Kidney (tissue), 14 donors: ENCODE data around the gene VWC2. TPM values are rescaled to one million over a fixed set of nuclear protein-coding genes. Genes with fewer than 3 reads are reported as not detected.

ENCODE experiments used
- DNase-seq, 5 donors: peaks; one replicate each; pipeline ENCODE4 v3.0.0-alpha.2; 2013 to 2020
- FAIRE-seq: peaks from 2 replicates; lab custom pipeline; 2012; peaks lifted over from hg19 to GRCh38; lab: Jason Lieb, UNC
- H3K27ac ChIP-seq, 2 donors: one replicate each; pipeline ENCODE4 v1.7.0; 2013; ENCODE audit warnings: low read depth in 2 of 2, low read length in 2 of 2, inconsistent platforms in 1 of 2
- H3K27me3 ChIP-seq: one replicate; pipeline ENCODE4 v1.7.1; 2013; ENCODE audit warnings: low read length, inconsistent platforms; ENCODE audit not compliant: control insufficient read depth, insufficient read depth
- H3K36me3 ChIP-seq, 3 donors: one replicate each; pipeline versions ENCODE4 v1.7.0 to v1.7.1; 2013; ENCODE audit warnings: low read length in 3 of 3, control low read depth in 1 of 3, inconsistent platforms in 1 of 3; ENCODE audit not compliant: insufficient read depth in 3 of 3, control insufficient read depth in 2 of 3
- H3K4me1 ChIP-seq, 3 donors: one replicate each; pipeline versions ENCODE4 v1.7.0 to v1.7.1; 2013; ENCODE audit warnings: low read length in 3 of 3, inconsistent platforms in 1 of 3, low read depth in 1 of 3; ENCODE audit not compliant: control insufficient read depth in 2 of 3, insufficient read depth in 2 of 3
- H3K4me3 ChIP-seq, 3 donors: one replicate each; pipeline versions ENCODE4 v1.7.0 to v1.8.1; 2013; ENCODE audit warnings: low read length in 3 of 3, control low read depth in 1 of 3, inconsistent platforms in 1 of 3
- H3K9ac ChIP-seq, 3 donors: one replicate each; pipeline versions ENCODE4 v1.7.0 to v1.7.1; 2013; ENCODE audit warnings: low read length in 3 of 3, control low read depth in 1 of 3, inconsistent platforms in 1 of 3
- H3K9me3 ChIP-seq, 3 donors: one replicate each; pipeline versions ENCODE4 v1.7.0 to v1.7.1; 2013; ENCODE audit warnings: low read length in 3 of 3, control low read depth in 1 of 3, inconsistent platforms in 1 of 3; ENCODE audit not compliant: control insufficient read depth in 2 of 3, insufficient read depth in 1 of 3
- CTCF ChIP-seq: IDR thresholded peaks from 3 replicates; pipeline ENCODE4 v1.5.1; 2012; ENCODE audit warnings: mild to moderate bottlenecking, moderate library complexity, borderline replicate concordance; ENCODE audit not compliant: insufficient read depth; ENCODE audit errors: extremely low read depth
- intact Hi-C: fragments of 100-400 bp; cut with DNase I; formaldehyde crosslinking; loops from one replicate; pipeline ENCODE4 v1.11.1; 2022
- polyA plus RNA-seq: library from polyadenylated mRNA; stranded (reverse); fragments of 350-450 nt; fragmentation: Illumina TruSeq; extraction: RNeasy Lipid Tissue Mini Kit (QIAGEN cat#74804); gene quantifications from one replicate; pipeline ENCODE4 v1.2.3, GENCODE V29; 2014; ENCODE audit warnings: low read depth, low replicate concordance; ENCODE audit not compliant: insufficient read depth
- total RNA-seq: library from RNA; stranded (reverse); fragmentation: NEBNext Ultra II Directional; extraction: Animal tissue kit (Norgen Biotek cat#: 25700); gene quantifications from one replicate; pipeline ENCODE4 v1.2.1, GENCODE V29; 2021
- donor health status: control.
- donor health status: control.
- donor health status: control.
- donor health status: control.
- donor health status: control.
- donor health status: DM: yes; HTN: yes; CAD: no.
- donor health status: Normal renal cell carcinoma (clear cell type).

Gene VWC2
- total and polyA plus RNA-seq, 2 donors from 2014 or later, result 0.06 to 0.13 TPM

- H3K27me3 ChIP-seq, result no peaks in the 10 kb centered on the region
- FAIRE-seq (no peak), DNase-seq (no peak)
- no peak overlapping the region for H3K9ac ChIP-seq
- H3K36me3 ChIP-seq, result no peaks in the 10 kb centered on the region
- H3K27ac ChIP-seq, result no peak overlapping the region
- no peak overlapping the region for H3K4me3 ChIP-seq
- no peak for TF ChIP-seq CTCF
- intact Hi-C loops, result no loop called here
- H3K9me3 ChIP-seq, result no peaks in the 10 kb centered on the region
- no peaks in the 10 kb centered on the region for H3K4me1 ChIP-seq
Observed at GRCh38 chr7:49876202-49876601, 102.8 kb downstream of the VWC2 start.

- H3K27me3 ChIP-seq, result no peaks in the 10 kb centered on the region
- no peaks in the 10 kb centered on the region for H3K9me3 ChIP-seq
- no peak overlapping the region for H3K4me3 ChIP-seq
- intact Hi-C loops, result no loop called here
- no peak for TF ChIP-seq CTCF
- FAIRE-seq (no peak), DNase-seq (no peak)
- H3K9ac ChIP-seq, result no peak overlapping the region
- H3K36me3 ChIP-seq, result no peaks in the 10 kb centered on the region
- H3K27ac ChIP-seq, result no peak overlapping the region
- H3K4me1 ChIP-seq, result no peaks in the 10 kb centered on the region
Observed at GRCh38 chr7:49878089-49878488, 104.7 kb downstream of the VWC2 start.

GRCh38 chr7:49878627-49879026, 105.2 kb downstream of the VWC2 start:
- Histone ChIP-seq H3K9ac (no peak overlapping the region), H3K4me3 (no peak overlapping the region), H3K36me3 (no peaks in the 10 kb centered on the region), H3K4me1 (no peaks in the 10 kb centered on the region), H3K9me3 (no peaks in the 10 kb centered on the region), H3K27me3 (no peaks in the 10 kb centered on the region), H3K27ac (no peak overlapping the region)
- DNase-seq (no peak), FAIRE-seq (no peak)
- TF ChIP-seq CTCF, result no peak
- intact Hi-C loops, result no loop called here

GRCh38 chr7:49883933-49884332, 110.5 kb downstream of the VWC2 start:
- H3K4me3 ChIP-seq, result no peak overlapping the region
- no peak for FAIRE-seq

More at GRCh38 chr7:49883933-49884332, 110.5 kb downstream of the VWC2 start:
- intact Hi-C loops, result no loop called here
- H3K9me3 ChIP-seq, result no peaks in the 10 kb centered on the region
- no peaks in the 10 kb centered on the region for H3K4me1 ChIP-seq
- no peak for TF ChIP-seq CTCF
- H3K36me3 ChIP-seq, result no peaks in the 10 kb centered on the region
- H3K27me3 ChIP-seq, result no peaks in the 10 kb centered on the region
- DNase-seq, result no peak
- no peak overlapping the region for H3K27ac ChIP-seq
- no peak overlapping the region for H3K9ac ChIP-seq
